ENCODE data around the gene ABCC3.

ABCC3 gene

GRCh38 chr17:50630524-50631194, 4.0 kb upstream of the ABCC3 start:
- peak; percentile 27 for DNase-seq

- DNase-seq = no peak
These were observed 3.3 kb upstream of the ABCC3 start for GRCh38 chr17:50631195-50631907.

DNA sequence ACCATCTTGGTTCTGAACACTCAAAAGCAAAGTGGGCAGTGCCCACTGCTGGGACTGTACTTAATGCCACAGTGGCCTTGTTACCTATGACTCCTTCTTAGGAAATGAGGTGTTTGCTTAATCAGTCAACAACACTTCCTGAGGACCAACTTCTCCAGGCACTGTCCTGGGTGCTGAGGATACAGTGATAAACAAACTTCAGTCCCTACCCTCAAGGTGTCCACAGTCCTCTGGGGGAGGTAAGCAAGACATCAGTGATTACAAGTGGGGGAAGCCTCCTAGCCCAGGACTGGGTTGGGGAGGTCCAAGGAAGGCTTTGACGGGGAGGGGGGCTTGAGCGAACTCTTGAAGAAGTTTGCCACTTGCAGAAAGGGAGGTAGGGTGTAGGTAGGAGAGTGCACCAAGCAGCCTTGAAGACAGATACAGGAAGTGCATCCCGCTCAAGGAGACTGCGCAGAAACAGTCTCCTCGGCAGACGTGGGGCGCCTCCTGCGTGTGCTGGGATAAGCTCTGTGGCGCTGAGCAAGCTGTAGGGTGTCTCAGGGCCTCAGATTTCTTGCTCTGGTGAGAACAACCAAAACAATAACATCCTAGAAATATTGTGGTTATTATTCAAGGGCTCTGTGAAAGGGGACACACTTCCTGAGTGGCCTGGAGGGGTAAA, 2.6 kb upstream of the ABCC3 start:
- no peak for DNase-seq

- DNase-seq = no peak
These were observed 2.0 kb upstream of the ABCC3 start for GRCh38 chr17:50632637-50633036.

- no peak for DNase-seq
These were observed 998 bp upstream of the ABCC3 start for GRCh38 chr17:50633683-50634082.

DNA sequence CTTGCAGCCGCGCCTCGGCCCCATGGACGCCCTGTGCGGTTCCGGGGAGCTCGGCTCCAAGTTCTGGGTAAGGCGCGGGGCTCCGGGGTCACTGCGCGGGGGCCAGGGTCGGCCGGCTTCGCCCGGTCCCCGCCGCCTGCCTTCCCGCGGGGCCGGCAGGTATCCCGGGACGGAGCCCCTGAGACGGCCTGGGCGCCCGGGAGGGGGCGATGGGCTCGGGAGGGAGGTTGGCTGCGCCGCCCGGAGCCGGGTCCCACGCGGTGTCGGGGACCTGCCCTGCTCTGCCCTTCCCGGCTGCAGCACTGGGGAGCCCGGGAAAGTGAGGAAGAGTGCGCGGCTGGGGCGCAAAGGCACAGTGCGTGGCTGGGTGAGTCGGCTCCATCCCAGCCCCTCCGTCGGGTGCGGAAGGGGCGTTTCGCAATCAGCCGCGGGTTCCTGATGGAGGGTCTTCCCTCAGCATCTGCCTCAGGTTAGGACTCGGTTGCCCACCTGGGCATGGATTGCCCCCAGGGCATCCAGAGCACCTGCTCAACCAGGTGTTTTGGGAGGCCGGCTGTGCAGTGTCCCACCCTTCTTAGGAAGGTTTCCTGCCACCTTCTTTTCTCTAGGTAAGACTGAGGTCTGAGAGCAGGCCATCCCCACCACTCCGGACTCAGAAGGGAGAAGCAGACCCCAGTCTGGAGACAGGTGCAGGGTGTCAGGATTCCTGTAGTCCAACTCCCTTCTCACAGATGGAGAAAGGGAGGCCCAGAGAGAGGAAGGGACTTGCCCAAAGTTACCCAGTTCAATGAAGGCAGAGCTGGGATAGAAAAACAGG, 442 bp downstream of the ABCC3 start:
- DNase-seq = no peak

DNA sequence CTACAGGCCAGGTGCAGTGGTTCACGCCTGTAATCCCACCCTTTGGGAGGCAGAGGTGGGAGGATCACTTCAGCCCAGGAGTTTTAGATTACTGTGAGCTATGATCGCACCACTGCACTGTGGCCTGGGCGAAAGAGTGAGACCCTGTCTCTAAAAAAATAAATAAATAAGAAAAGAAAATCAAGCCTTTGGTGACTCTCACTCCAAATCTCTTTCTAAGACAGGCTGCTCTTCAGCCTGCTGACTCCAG, 976 bp downstream of the ABCC3 start:
- no peak for DNase-seq

GRCh38 chr17:50635982-50636803, 1.5 kb downstream of the ABCC3 start:
- DNase-seq = no peak

DNA sequence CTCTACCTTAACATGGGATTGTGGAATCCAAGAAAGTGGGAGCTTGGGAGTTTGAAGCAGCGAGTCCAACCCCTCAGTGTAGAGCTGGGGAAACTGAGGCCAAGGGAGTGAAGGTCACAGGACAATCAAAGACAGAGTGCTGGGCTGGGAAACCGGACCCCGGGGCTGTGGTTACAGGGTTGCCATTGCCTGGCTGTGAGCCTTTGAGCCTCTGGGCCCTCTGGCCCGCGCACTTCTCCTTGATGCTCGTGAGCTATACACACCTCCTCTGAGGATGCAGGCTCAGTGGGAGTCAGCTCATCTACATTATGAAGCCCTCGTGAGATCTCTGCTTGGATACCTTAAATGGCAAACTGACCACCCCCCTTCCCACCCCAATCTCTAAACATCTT, 2.1 kb downstream of the ABCC3 start:
- DNase-seq = no peak

DNA sequence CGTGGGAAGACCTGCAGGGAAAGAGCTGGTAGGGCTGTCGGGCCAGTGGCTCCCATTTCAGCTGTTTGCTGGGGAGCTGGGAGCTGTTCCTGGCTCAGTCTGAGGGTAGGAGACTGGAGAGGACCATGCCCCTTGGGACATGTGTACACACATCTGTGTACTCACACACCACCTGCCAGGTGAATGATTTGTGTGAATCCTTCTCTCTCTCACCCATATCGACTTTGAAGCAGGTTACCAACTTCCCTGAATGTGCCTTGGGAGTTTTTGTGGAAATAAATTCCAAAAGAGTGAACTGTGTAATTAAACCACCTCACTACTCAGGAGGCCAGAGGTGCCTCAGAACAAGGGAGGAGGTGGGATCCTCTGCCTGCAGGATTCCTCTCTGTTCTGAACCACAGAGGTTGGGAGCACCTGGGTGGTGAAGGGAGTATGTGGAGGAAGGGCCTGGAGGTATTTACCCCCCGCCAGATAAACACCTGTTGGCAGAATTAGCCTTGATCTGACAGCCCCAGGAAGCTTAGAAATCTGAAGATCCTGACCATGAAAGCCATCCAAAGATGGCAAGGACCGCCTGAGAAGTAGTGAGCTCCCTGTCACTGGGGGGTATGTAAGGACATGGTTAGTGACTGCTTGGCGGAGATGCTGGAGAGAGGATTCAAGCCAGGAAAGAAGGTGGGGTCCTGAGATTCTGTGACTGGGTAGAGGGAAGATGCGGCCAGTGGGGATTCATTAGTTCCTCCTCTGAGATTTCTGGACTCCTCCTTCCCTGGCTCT, 3.3 kb downstream of the ABCC3 start:
- no peak for DNase-seq

DNA sequence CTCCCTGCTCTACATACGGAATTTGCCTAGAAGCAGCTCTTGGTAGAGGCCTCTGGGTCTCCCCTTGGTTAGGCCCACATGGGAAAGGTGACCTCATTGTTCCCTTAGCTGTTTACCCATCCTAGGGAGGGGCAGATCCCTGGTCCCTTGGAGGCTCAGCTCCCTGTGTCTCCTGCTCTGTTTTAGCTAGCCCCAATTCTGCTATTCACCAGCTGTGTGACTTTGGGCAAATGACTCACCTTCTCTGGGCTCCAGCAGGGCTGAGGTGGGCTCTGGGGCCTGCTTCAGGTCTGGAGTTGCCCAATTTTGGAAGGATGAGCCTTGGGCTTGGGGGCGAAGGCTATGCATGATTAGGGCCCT, 3.9 kb downstream of the ABCC3 start:
- no peak for DNase-seq

DNA sequence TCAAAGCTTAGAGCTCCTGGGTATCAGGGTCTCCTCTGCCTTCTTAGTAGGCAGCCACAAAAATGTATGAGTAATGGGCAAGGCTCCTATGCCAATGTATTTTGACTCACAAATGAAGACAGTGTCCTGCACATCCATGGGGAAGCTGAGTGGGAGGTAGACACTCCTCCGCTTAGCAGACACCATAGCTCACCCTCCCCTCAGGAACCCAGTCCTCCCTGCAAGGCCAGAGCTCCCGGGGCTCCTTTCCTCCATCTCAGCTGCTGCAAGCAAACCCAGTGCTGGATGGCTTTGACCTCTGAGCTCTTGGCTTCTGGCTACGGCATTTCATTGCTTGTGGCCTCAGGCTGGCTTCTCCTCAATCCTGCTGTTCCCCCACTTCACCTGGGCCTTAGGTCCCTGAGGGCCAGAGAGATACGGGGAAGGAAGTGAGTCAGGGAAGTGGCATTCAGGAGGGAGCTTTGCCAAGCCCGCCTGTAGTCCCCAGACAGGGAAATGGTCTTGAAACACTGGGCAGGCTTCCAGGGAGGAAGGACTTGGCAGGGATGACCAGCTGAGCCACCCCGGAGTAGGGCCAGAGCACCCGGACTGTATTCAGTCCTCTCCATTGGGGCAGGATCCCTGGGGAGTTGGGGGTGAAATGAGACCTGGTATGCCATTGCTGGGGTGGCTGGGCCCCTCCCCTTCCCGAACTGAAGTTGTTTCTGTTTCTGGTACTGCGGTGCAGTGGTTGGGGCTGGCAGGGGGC, 4.5 kb downstream of the ABCC3 start:
- no peak for DNase-seq

DNA sequence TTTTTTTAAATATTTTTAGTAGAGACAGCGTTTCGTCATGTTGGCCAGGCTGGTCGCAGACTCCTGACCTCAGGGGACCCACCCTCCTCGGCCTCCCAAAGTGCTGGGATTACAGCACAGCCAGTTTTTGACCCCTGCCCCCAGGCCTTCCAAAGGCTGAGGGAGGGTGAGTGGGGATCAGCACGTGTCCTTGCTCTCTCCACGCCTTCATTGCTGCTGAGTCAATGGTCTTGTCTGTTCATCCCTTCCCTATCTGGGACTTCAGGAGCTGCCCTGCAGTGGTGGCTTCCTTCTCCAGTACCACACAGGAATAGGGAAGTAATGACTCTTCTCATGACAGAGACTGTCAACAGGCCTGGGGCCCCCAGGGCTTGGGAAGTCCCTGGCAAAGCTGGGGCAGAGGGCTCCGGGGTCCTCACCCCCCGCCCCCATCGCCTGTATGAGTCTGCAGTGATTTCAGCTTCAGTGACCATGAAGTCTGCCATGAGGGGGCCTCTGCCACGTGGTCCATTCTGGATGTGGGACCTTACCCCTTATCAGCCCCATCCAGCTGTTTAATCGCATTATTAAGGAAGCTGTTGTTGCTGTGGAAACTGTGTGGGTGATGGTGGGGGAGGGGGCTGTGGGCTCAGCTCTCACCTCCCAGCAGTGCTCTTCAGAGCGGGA, 6.1 kb downstream of the ABCC3 start:
- DNase-seq = no peak

DNA sequence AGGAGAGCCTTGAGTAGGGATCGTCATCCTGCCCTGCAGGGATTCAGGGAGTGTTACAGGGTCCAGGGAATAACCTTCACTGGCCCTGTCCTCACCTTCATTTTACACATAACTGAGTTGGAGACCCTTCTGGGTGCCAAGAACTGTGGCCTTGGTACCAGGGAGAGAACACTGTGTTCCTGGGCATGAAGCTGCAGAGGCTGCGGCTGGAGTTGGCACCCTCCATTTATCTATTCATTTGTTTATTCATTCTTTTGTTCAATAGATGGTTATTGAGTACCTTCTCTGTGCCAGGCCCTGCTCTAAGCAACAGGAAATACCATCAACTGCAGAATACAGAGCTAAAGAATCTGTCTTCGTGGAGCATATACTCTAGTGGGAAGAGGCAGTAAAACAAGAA, 6.7 kb downstream of the ABCC3 start:
- DNase-seq = no peak

DNA sequence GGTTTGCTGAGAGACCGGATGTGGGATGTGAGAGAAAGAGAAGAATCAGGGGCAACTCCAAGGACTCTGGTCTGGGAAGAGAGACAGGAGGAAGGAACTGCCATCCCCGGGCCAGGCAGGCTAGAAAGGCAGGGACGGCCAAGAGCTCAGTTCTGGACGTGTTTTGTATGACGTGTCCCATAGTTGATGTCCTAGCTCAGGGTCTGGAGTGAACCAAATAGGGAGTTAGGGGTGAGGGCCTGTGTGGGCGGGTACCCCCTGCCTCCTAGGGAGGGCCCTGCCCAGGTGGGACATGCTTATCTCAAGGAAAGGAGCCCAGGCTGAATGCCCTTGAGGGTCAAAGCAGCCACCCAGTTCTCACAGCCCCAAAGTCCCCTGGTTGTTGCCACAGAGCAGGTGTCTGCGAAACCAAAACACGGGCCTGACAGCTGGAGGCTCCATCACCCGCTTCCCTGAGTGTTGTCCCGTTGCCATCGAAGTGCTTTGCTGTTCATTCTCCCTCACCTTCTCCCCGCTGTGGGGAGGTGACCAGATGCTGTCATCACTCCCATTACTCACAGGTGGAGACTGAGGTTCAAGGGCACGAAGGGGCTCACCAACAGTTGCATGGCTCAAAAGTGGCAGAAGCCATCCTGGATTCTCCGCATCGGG, 7.5 kb downstream of the ABCC3 start:
- no peak for DNase-seq

GRCh38 chr17:50642722-50643656, 8.3 kb downstream of the ABCC3 start:
- no peak for DNase-seq

- DNase-seq = no peak
These were observed 11.3 kb downstream of the ABCC3 start for GRCh38 chr17:50645748-50646682.

DNA sequence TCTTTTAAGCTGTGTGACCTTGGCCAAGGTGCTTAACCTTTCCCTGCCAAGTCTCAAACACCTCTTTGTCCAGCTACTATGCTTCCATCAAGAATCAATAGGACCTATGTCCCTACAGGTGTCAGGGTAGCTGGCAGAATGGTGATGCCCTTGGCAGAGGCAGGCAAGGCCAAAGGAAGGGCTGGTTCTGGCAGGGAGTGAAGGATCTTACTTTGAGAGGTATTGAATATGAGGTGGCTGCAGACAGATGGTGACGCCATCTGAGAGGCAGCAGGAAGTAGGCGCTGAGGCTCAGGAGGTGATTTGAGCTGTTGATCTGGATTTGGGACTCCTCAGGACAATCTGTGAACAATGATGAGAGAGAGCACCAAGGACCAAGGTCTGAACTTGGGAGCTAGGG, 12.5 kb downstream of the ABCC3 start:
- no peak for DNase-seq

Data from NCI-H748 treated with DMSO at 0.1 percent for 48 hours (cell line).